HG02852 (cell line): ENCODE results near the gene SH2D7.

ENCODE experiments used
- ATAC-seq: cut with Tn5 transposase; IDR thresholded peaks from one replicate; pipeline ENCODE4 v1.9.1; 2021; ENCODE audit warnings: mild to moderate bottlenecking, moderate library complexity; ENCODE audit not compliant: unreplicated experiment

SH2D7 gene

GRCh38 chr15:78076231-78077052, 15.9 kb upstream of the SH2D7 start:
- ATAC-seq, result peak; percentile 19

- peak; percentile 67 for ATAC-seq
Observed at GRCh38 chr15:78077053-78077870, 15.1 kb upstream of the SH2D7 start, which contains the start of gene TBC1D2B. TBC1D2B (minus strand) TSS chr15:78077711; CDS start chr15:78077652, 59 bp downstream.

- no peak for ATAC-seq
Observed at GRCh38 chr15:78077871-78078210, 14.5 kb upstream of the SH2D7 start.

GRCh38 chr15:78079298-78080087, 12.9 kb upstream of the SH2D7 start:
- no peak for ATAC-seq

GRCh38 chr15:78080088-78080460, 12.3 kb upstream of the SH2D7 start:
- ATAC-seq, result no peak

- no peak for ATAC-seq
Observed at GRCh38 chr15:78082106-78082742, 10.1 kb upstream of the SH2D7 start.

GRCh38 chr15:78082743-78083110, 9.6 kb upstream of the SH2D7 start:
- no peak for ATAC-seq

- no peak for ATAC-seq
Observed at GRCh38 chr15:78083186-78083585, 9.2 kb upstream of the SH2D7 start.

GRCh38 chr15:78083687-78084448, 8.5 kb upstream of the SH2D7 start:
- no peak for ATAC-seq

GRCh38 chr15:78084449-78084750, 8.0 kb upstream of the SH2D7 start:
- ATAC-seq, result no peak

GRCh38 chr15:78085928-78086327, 6.4 kb upstream of the SH2D7 start:
- ATAC-seq, result no peak

GRCh38 chr15:78087951-78088772, 4.2 kb upstream of the SH2D7 start:
- peak; percentile 60 for ATAC-seq

GRCh38 chr15:78088773-78089080, 3.6 kb upstream of the SH2D7 start:
- ATAC-seq, result no peak

- ATAC-seq, result no peak
Observed at GRCh38 chr15:78090422-78091063, 1.8 kb upstream of the SH2D7 start.

GRCh38 chr15:78093242-78094020, 1.1 kb downstream of the SH2D7 start:
- no peak for ATAC-seq

- ATAC-seq, result no peak
Observed at GRCh38 chr15:78097667-78098066, 5.3 kb downstream of the SH2D7 start.

GRCh38 chr15:78098131-78098755, 5.9 kb downstream of the SH2D7 start:
- no peak for ATAC-seq

- no peak for ATAC-seq
Observed at GRCh38 chr15:78100886-78101285, 8.5 kb downstream of the SH2D7 start.
